WTC11 (cell line): Measurements from ENCODE around the gene BRME1. TPM values are rescaled to one million over a fixed set of nuclear protein-coding genes. Genes with fewer than 3 reads are reported as not detected.

Experiments
- ATAC-seq: fragments of 200-7000 bp; cut with Tn5 transposase; 2 replicates; pipeline ENCODE4 v1.10.0; 2021; ENCODE audit warnings: mild to moderate bottlenecking, moderate library complexity
- CTCF ChIA-PET: fragments of 300-600 bp; sonication (Branson Sonifier 250); formaldehyde crosslinking; loops from one replicate; lab custom pipeline; 2021; ENCODE audit warnings: antibody characterized with exemption; lab: Charles Lee
- POLR2A ChIA-PET: fragments of 350-600 bp; sonication (Branson Sonifier 250); formaldehyde crosslinking; loops from one replicate; lab custom pipeline; 2021; ENCODE audit warnings: antibody characterized with exemption; lab: Charles Lee
- DNase-seq: peaks from one replicate; pipeline ENCODE4 v3.0.0; 2021; ENCODE audit warnings: low spot score
- H3K27ac Mint-ChIP-seq: 2 replicates; pipeline ENCODE4 v1.8.0; 2021; ENCODE audit warnings: mixed read lengths
- H3K27me3 Mint-ChIP-seq: 2 replicates; pipeline ENCODE4 v1.8.0; 2021; ENCODE audit warnings: low read depth, mild to moderate bottlenecking, moderate library complexity, mixed read lengths
- H3K36me3 Mint-ChIP-seq: 2 replicates; pipeline ENCODE4 v1.8.0; 2021; ENCODE audit warnings: mixed read lengths
- H3K4me1 Mint-ChIP-seq: 2 replicates; pipeline ENCODE4 v1.8.0; 2022; ENCODE audit warnings: mixed read lengths
- H3K4me3 Mint-ChIP-seq: 2 replicates; pipeline ENCODE4 v1.8.0; 2021; ENCODE audit warnings: mild to moderate bottlenecking, moderate library complexity, mixed read lengths
- H3K9me3 Mint-ChIP-seq: 2 replicates; pipeline ENCODE4 v1.8.0; 2021; ENCODE audit warnings: mixed read lengths
- AFF4 ChIP-seq: sonication (generic); formaldehyde crosslinking; IDR thresholded peaks from 2 replicates; pipeline ENCODE4 v1.8.1; 2023; ENCODE audit warnings: mild to moderate bottlenecking, missing genetic modification reagents, borderline replicate concordance
- AR ChIP-seq: fragments of 250-450 bp; sonication (Bioruptor Pico); IDR thresholded peaks from 2 replicates; pipeline ENCODE4 v1.9.0; 2021; ENCODE audit warnings: mild to moderate bottlenecking
- ARID4B ChIP-seq: sonication (generic); formaldehyde crosslinking; IDR thresholded peaks from 2 replicates; pipeline ENCODE4 v1.8.0; 2023; ENCODE audit warnings: missing genetic modification reagents, mild to moderate bottlenecking, borderline replicate concordance
- CDX4 ChIP-seq: fragments of 250-450 bp; sonication (Bioruptor Pico); IDR thresholded peaks from 2 replicates; pipeline ENCODE4 v1.9.0; 2021; ENCODE audit warnings: moderate library complexity, mild to moderate bottlenecking, inconsistent platforms, borderline replicate concordance
- CREM ChIP-seq: sonication (generic); formaldehyde crosslinking; IDR thresholded peaks from 2 replicates; pipeline ENCODE4 v1.8.1; 2022; ENCODE audit warnings: mild to moderate bottlenecking, missing genetic modification reagents, moderate library complexity
- ELF4 ChIP-seq: sonication (generic); formaldehyde crosslinking; IDR thresholded peaks from 2 replicates; pipeline ENCODE4 v1.8.1; 2022; ENCODE audit warnings: low read depth, mild to moderate bottlenecking, moderate library complexity, missing genetic modification reagents
- HMGXB4 ChIP-seq: sonication (generic); formaldehyde crosslinking; IDR thresholded peaks from 2 replicates; pipeline ENCODE4 v1.8.1; 2023; ENCODE audit warnings: mild to moderate bottlenecking, moderate library complexity, missing genetic modification reagents
- PRRX2 ChIP-seq: fragments of 250-450 bp; sonication (Bioruptor Pico); IDR thresholded peaks from 2 replicates; pipeline ENCODE4 v1.8.0; 2021; ENCODE audit warnings: mild to moderate bottlenecking
- SMAD3 ChIP-seq: sonication (generic); formaldehyde crosslinking; IDR thresholded peaks from 2 replicates; pipeline ENCODE4 v1.8.0; 2022; ENCODE audit warnings: missing genetic modification reagents, mild to moderate bottlenecking, borderline replicate concordance
- ZMAT4 ChIP-seq: fragments of 250-450 bp; sonication (Bioruptor Pico); IDR thresholded peaks from 2 replicates; pipeline ENCODE4 v1.9.0; 2021; ENCODE audit warnings: mild to moderate bottlenecking
- ZNF121 ChIP-seq: sonication (generic); formaldehyde crosslinking; IDR thresholded peaks from 2 replicates; pipeline ENCODE4 v1.8.0; 2023; ENCODE audit warnings: missing genetic modification reagents
- ZNF317 ChIP-seq: sonication (generic); formaldehyde crosslinking; IDR thresholded peaks from 2 replicates; pipeline ENCODE4 v1.8.1; 2023; ENCODE audit warnings: low read depth, mild to moderate bottlenecking, moderate library complexity, missing genetic modification reagents, borderline replicate concordance
- ZNF416 ChIP-seq: fragments of 250-450 bp; sonication (Bioruptor Pico); IDR thresholded peaks from 2 replicates; pipeline ENCODE4 v1.9.0; 2021; ENCODE audit warnings: mild to moderate bottlenecking, inconsistent platforms
- total RNA-seq: library from RNA; stranded (reverse); gene quantifications from 3 replicates; pipeline ENCODE4 v1.2.3, GENCODE V29; 2021

BRME1 gene
- total RNA-seq, 1 experiment from 2014 or later, result 5.0 TPM

GRCh38 chr19:13932911-13933393 is 27.0 kb upstream of the BRME1 start (continued):
- TF ChIP-seq CDX4 (CRISPR knock-in tag) (no peak), AFF4 (CRISPR knock-in tag) (no peak), ZMAT4 (CRISPR knock-in tag) (no peak), ELF4 (CRISPR knock-in tag) (no peak), ZNF317 (no peak)

- no peaks in the 10 kb centered on the region for H3K27me3 Mint-ChIP-seq
- H3K4me3 Mint-ChIP-seq, result no peak overlapping the region
- ChIA-PET CTCF (interaction anchor here (0.6 to 3.8 kb wide), 7 partner anchors 13 to 127 kb away, joined by 3 to 39 read pairs (median 9); partner anchors contain the start of genes DCAF15 and IL27RA), POLR2A (interaction anchor here (0.7 kb wide), 1 partner anchor 110 kb away, joined by 4 read pairs; no protein-coding TSS in a partner anchor)
- TF ChIP-seq HMGXB4 (CRISPR knock-in tag), result no peak
- TF ChIP-seq ZNF416, result no peak
- no peak for TF ChIP-seq PRRX2 (CRISPR knock-in tag)
- TF ChIP-seq AR (CRISPR knock-in tag), result no peak
- no peak for TF ChIP-seq SMAD3 (CRISPR knock-in tag)
- TF ChIP-seq ZNF121 (CRISPR knock-in tag), result peak; percentile 87
- no peak for TF ChIP-seq ARID4B (CRISPR knock-in tag)
- TF ChIP-seq CREM, result no peak
- ATAC-seq, result no peak
- H3K4me1 Mint-ChIP-seq, result peaks cover 24% of the 10 kb centered on the region
- no peaks in the 10 kb centered on the region for H3K9me3 Mint-ChIP-seq
- peaks cover 9% of the 10 kb centered on the region; the same call in 1 of the 2 replicates for H3K36me3 Mint-ChIP-seq
- DNase-seq, result no peak
- H3K27ac Mint-ChIP-seq, result no peak overlapping the region
Observed at GRCh38 chr19:13932149-13932637, 26.3 kb upstream of the BRME1 start.
